Stimulated activated CD4-positive, alpha-beta T cell treated with anti-CD3 and anti-CD28 coated beads, Interleukin-15, amount 100 ng/mL, for 1 hour (primary cell): ENCODE results near the gene GPR132.

Experiments used
- DNase-seq, 2 donors: peaks; one replicate each; pipeline ENCODE4 v3.0.0-alpha.2; 2020; ENCODE audit warnings: low read depth in 1 of 2, low spot score in 1 of 2

GPR132 gene

GRCh38 chr14:105005929-105006830, 59.0 kb downstream of the GPR132 start:
- no peak for DNase-seq

- no peak for DNase-seq
Measured at GRCh38 chr14:105005329-105005928, 59.8 kb downstream of the GPR132 start.
